Mucosa of descending colon (tissue), 3 donors: ENCODE results near the gene LRRTM4. TPM values are rescaled to one million over a fixed set of nuclear protein-coding genes. Genes with fewer than 3 reads are reported as not detected.

Source experiments
- ATAC-seq: fragments of 200-7000 bp; cut with Tn5 transposase; one replicate; pipeline ENCODE4 v1.9.1; 2020; ENCODE audit warnings: mild to moderate bottlenecking, moderate library complexity
- DNase-seq, 3 donors: peaks; one replicate each; pipeline ENCODE4 v3.0.0-alpha.2; 2020
- H3K36me3 ChIP-seq: fragments of 200-600 bp; one replicate; pipeline ENCODE4 v1.8.0; 2021; ENCODE audit warnings: low read depth, mild to moderate bottlenecking
- H3K4me1 ChIP-seq: fragments of 200-600 bp; one replicate; pipeline ENCODE4 v1.8.0; 2021; ENCODE audit warnings: low read depth, mild to moderate bottlenecking
- H3K4me3 ChIP-seq: fragments of 200-600 bp; one replicate; pipeline ENCODE4 v1.8.0; 2021; ENCODE audit warnings: mild to moderate bottlenecking
- H3K9me3 ChIP-seq: fragments of 200-600 bp; one replicate; pipeline ENCODE4 v1.8.0; 2021; ENCODE audit warnings: mild to moderate bottlenecking
- CTCF ChIP-seq: fragments of 200-600 bp; IDR thresholded peaks from one replicate; pipeline ENCODE4 v1.8.0; 2022; ENCODE audit warnings: antibody characterized with exemption, mild to moderate bottlenecking
- intact Hi-C, 2 donors: fragments of 100-400 bp; cut with DNase I in 1 of 2; cut with micrococcal nuclease in 1 of 2; formaldehyde crosslinking; loops; one replicate each; pipeline versions ENCODE4 v1.11.0 to v1.11.1; 2022; cut with DNase I, micrococcal nuclease
- total RNA-seq, 3 donors: library from RNA; stranded (reverse); fragmentation: NEBNext Ultra II Directional in 2 of 3; extraction: Animal tissue kit (Norgen Biotek cat#: 25700) in 2 of 3; gene quantifications; one replicate each; pipeline versions ENCODE4 v1.2.1 to v1.2.4, GENCODE V29; 2021 to 2023
- donor health status: DM: no; HTN: no; CAD: no; lungs with moderate emphysema.
- donor health status: DM: no; HTN: no; CAD: no.
- donor health status: DM: no; HTN: yes; CAD: no.

Gene LRRTM4
- total RNA-seq, 3 donors from 2014 or later, result 0.41 to 1.4 TPM; not detected in 1

GRCh38 chr2:76759634-76760366 is 762.4 kb downstream of the LRRTM4 start:
- no peak for TF ChIP-seq CTCF
- Histone ChIP-seq H3K9me3 (no peaks in the 10 kb centered on the region), H3K36me3 (no peaks in the 10 kb centered on the region), H3K4me3 (no peak overlapping the region), H3K4me1 (no peaks in the 10 kb centered on the region)
- intact Hi-C loops, result no loop called here
- ATAC-seq, result no peak
- DNase-seq, result no peak

- intact Hi-C loops, result no loop called here
- TF ChIP-seq CTCF, result no peak
- no peak for DNase-seq
These were observed 769.7 kb downstream of the LRRTM4 start for GRCh38 chr2:76752506-76752905.

GRCh38 chr2:76749858-76750257 is 772.3 kb downstream of the LRRTM4 start:
- H3K4me1 ChIP-seq, result no peaks in the 10 kb centered on the region
- intact Hi-C loops, result no loop called here
- no peak for TF ChIP-seq CTCF
- no peaks in the 10 kb centered on the region for H3K36me3 ChIP-seq
- H3K4me3 ChIP-seq, result no peak overlapping the region
- no peaks in the 10 kb centered on the region for H3K9me3 ChIP-seq
- DNase-seq, result no peak
- ATAC-seq, result no peak

More at GRCh38 chr2:76752506-76752905, 769.7 kb downstream of the LRRTM4 start:
- no peak for ATAC-seq
- Histone ChIP-seq H3K9me3 (no peaks in the 10 kb centered on the region), H3K4me1 (no peaks in the 10 kb centered on the region), H3K4me3 (no peak overlapping the region), H3K36me3 (no peaks in the 10 kb centered on the region)

GRCh38 chr2:76748581-76749296 is 773.4 kb downstream of the LRRTM4 start:
- no peak for ATAC-seq
- no peak for TF ChIP-seq CTCF
- no peaks in the 10 kb centered on the region for H3K4me1 ChIP-seq
- intact Hi-C loops, result no loop called here
- H3K36me3 ChIP-seq, result no peaks in the 10 kb centered on the region
- no peaks in the 10 kb centered on the region for H3K9me3 ChIP-seq
- H3K4me3 ChIP-seq, result no peak overlapping the region
- peak in 1 of 3 donors; percentile 43 for DNase-seq

GRCh38 chr2:76745605-76746004 is 776.6 kb downstream of the LRRTM4 start:
- no peak for TF ChIP-seq CTCF
- no peaks in the 10 kb centered on the region for H3K4me1 ChIP-seq
- H3K36me3 ChIP-seq, result no peaks in the 10 kb centered on the region
- ATAC-seq (no peak), DNase-seq (no peak)
- intact Hi-C loops, result no loop called here
- H3K9me3 ChIP-seq, result no peaks in the 10 kb centered on the region
- no peak overlapping the region for H3K4me3 ChIP-seq
